Chondrocyte (in vitro differentiated cells): Measurements from ENCODE around the gene TANGO2. TPM values are rescaled to one million over a fixed set of nuclear protein-coding genes. Genes with fewer than 3 reads are reported as not detected.

Experiments
- DNase-seq: peaks from one replicate; pipeline ENCODE4 v3.0.0; 2021; ENCODE audit warnings: mixed read lengths, low spot score
- H3K27ac Mint-ChIP-seq: one replicate; pipeline ENCODE4 v1.8.0; 2021; ENCODE audit warnings: mild to moderate bottlenecking, moderate library complexity, mixed read lengths; ENCODE audit not compliant: unreplicated experiment
- H3K27me3 Mint-ChIP-seq: 2 replicates; pipeline ENCODE4 v1.8.0; 2021; ENCODE audit warnings: low read depth, mixed read lengths
- H3K36me3 Mint-ChIP-seq: 2 replicates; pipeline ENCODE4 v1.8.0; 2021; ENCODE audit warnings: low read depth, mixed read lengths
- H3K4me1 Mint-ChIP-seq: 2 replicates; pipeline ENCODE4 v1.8.0; 2021; ENCODE audit warnings: low read depth, mild to moderate bottlenecking, mixed read lengths
- H3K4me3 Mint-ChIP-seq: one replicate; pipeline ENCODE4 v1.8.0; 2021; ENCODE audit warnings: mild to moderate bottlenecking, moderate library complexity, mixed read lengths; ENCODE audit not compliant: unreplicated experiment
- H3K9me3 Mint-ChIP-seq: 2 replicates; pipeline ENCODE4 v1.8.0; 2021; ENCODE audit warnings: low read depth, mixed read lengths
- CTCF ChIP-seq: fragments of 200-600 bp; sonication (generic); IDR thresholded peaks from 2 replicates; pipeline ENCODE4 v1.5.0; 2021; ENCODE audit warnings: antibody characterized with exemption, mild to moderate bottlenecking, moderate library complexity
- total RNA-seq: library from RNA; stranded (reverse); gene quantifications from 3 replicates; pipeline ENCODE4 v1.2.1, GENCODE V29; 2021

TANGO2 gene
- total RNA-seq, 1 donor from 2014 or later, result 30.1 TPM

GRCh38 chr22:20009018-20009491 is 11.9 kb upstream of the TANGO2 start:
- no peaks in the 10 kb centered on the region for H3K27me3 Mint-ChIP-seq
- peaks cover 9% of the 10 kb centered on the region for H3K9me3 Mint-ChIP-seq
- no peak overlapping the region for H3K27ac Mint-ChIP-seq
- peak; percentile 77 for DNase-seq
- peaks cover 4% of the 10 kb centered on the region for H3K36me3 Mint-ChIP-seq
- H3K4me3 Mint-ChIP-seq, result no peak overlapping the region
- H3K4me1 Mint-ChIP-seq, result no peaks in the 10 kb centered on the region
- no peak for TF ChIP-seq CTCF

DNA sequence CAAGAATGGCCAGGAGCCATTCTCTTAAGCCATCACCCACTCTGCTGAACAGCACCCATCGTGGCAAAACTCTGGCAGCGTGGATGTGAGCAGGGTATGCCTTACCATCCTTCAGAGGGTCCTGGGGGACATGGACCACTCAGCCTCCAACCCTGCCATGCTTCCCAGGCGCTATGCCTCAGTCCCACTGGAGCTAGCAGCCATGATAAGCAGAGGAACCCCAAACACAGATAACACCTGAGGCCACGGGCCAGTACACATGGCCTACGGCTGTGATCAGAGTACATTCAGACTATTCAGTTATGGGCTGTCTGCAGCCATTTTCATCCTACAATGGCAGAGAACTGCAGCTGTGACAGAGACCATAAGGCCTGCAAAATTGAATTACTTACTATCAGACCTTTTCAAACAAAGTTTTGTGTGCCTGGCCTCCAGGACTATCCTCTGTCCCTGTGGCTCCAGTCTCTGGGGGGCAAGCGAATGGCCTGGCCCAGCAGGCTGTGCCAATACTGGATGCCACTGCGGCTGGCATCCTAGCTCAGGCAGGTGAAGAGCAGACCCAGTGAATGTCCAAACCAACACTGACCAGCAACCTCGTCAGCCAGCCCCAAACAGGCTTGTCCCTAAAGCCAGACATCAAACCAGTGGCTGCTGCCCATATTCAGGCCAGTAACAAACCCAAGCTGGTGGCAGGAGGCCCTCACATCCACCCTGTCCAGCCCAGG is 11.2 kb upstream of the TANGO2 start:
- H3K27me3 Mint-ChIP-seq, result no peaks in the 10 kb centered on the region
- no peak overlapping the region for H3K4me3 Mint-ChIP-seq
- H3K36me3 Mint-ChIP-seq, result no peaks in the 10 kb centered on the region
- TF ChIP-seq CTCF, result no peak
- DNase-seq, result peak; percentile 77
- H3K4me1 Mint-ChIP-seq, result no peaks in the 10 kb centered on the region
- no peak overlapping the region for H3K27ac Mint-ChIP-seq
- H3K9me3 Mint-ChIP-seq, result peaks cover 2% of the 10 kb centered on the region

DNA sequence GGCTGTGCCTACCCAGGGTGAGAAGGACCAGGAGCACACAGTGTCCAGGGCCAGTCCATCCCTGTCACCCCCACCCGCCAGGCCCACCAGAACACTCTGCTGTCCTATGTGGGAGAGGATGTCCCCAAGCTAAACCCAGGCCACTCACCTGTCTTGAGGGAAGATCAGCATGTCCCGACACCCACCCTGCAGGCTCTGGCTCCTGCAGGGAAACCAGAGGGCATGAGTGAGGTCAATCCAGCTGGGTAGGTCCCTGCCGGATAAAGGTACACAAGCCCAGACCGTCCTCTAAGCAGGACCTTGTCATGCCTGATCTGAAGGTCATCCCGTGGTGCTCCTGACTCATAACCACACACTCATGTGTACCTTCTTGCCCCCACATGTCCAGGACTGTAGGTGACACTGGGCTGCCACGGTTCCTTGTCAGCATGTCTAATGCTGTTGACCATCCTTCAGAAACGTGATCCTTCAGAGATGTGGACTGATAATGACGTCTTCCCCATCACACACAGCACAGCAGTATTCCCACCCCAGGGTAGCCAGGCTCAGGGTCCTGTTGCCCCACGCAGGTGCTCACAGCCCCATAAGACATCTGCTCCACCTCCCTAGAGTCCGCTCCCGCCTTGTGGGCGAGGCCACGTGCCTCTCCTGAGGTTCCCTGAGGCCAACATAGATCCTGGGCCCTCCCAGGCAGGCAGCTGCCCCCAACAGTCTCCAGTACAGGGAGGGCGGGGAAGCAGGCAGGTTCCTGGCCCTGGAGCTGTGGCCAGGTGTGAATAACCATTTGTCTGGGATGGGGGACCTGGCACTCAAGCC is 10.4 kb upstream of the TANGO2 start:
- H3K27ac Mint-ChIP-seq, result no peak overlapping the region
- H3K36me3 Mint-ChIP-seq, result no peaks in the 10 kb centered on the region
- no peaks in the 10 kb centered on the region for H3K27me3 Mint-ChIP-seq
- H3K4me1 Mint-ChIP-seq, result no peaks in the 10 kb centered on the region
- no peak overlapping the region for H3K4me3 Mint-ChIP-seq
- no peaks in the 10 kb centered on the region for H3K9me3 Mint-ChIP-seq
- TF ChIP-seq CTCF, result no peak
- DNase-seq, result peak; percentile 86

- H3K4me1 Mint-ChIP-seq, result no peaks in the 10 kb centered on the region
- TF ChIP-seq CTCF, result no peak
- H3K9me3 Mint-ChIP-seq, result no peaks in the 10 kb centered on the region
- DNase-seq, result no peak
- H3K27ac Mint-ChIP-seq, result no peak overlapping the region
- H3K4me3 Mint-ChIP-seq, result no peak overlapping the region
- H3K36me3 Mint-ChIP-seq, result no peaks in the 10 kb centered on the region
- no peaks in the 10 kb centered on the region for H3K27me3 Mint-ChIP-seq
Measured at GRCh38 chr22:20011123-20011992, 9.6 kb upstream of the TANGO2 start.
